ENCODE results near the gene MOB1B.

- no peak for TF ChIP-seq CTCF (IDR thresholded peaks at IDR 0.05; ENCODE audit: low read length)
- no peak for TF ChIP-seq EZH2 (optimal IDR thresholded peaks at IDR 0.05; ENCODE audit: low read depth, low read length)
- TF ChIP-seq EZH2phosphoT487 (IDR thresholded peaks at IDR 0.05; ENCODE audit: low read length) = no peak
These were observed 94.9 kb downstream of the MOB1B start for GRCh38 chr4:70997036-70997435.

Measured in MM.1S (cell line).